ENCODE measurements around the gene ERF. TPM values are rescaled to one million over a fixed set of nuclear protein-coding genes. Genes with fewer than 3 reads are reported as not detected.

The ERF gene
- total and polyA plus RNA-seq, 2 of the 8 experiments (the other 6 are each of a cell fraction or from before 2014, with no cell fraction given): 43.7 to 62.7 TPM

DNA sequence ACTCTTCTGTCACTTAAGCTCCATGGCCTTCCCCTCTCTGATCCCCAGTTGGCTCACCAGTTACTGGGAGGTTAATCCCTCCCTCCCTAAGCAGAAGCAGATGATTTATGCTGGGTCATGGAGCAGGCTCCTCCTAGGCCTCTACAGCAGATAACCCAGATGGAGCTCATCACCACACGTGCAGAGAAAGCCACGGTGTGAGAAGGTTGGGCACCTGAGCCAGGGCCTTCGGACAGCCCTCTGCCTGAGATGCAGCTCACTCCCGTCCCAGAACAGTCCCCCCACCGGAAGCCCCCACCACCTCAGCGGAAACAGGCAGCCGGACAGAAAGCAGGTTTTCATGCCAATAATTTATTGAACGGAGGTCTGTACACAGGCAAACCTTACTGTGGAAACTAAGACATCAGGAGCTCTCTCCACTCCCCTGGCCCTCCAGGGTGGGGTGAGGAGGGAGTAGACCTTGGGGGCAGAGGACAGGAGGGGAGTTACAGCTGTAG is 25.0 kb downstream of the ERF start (continued):
- TF ChIP-seq TEAD4 (IDR thresholded peaks at IDR 0.05; ENCODE audit: low read depth, low read length) (no peak), PHF8 (conservative IDR thresholded peaks at IDR 0.05; ENCODE audit: low read depth, low read length) (no peak), TCF12 (IDR thresholded peaks at IDR 0.05; ENCODE audit: low read depth, low read length) (no peak)
